ENCODE data around the gene SLPI. TPM values are rescaled to one million over a fixed set of nuclear protein-coding genes. Genes with fewer than 3 reads are reported as not detected.

The SLPI gene
- total and polyA plus RNA-seq, 2 of the 13 experiments (the other 11 are each of a cell fraction or from before 2014, with no cell fraction given), result 0.13 TPM; not detected in 1

- intact Hi-C loops (cut with micrococcal nuclease; ENCODE audit: unreplicated experiment) (no loop called here), in situ Hi-C loops (cut with HindIII; ENCODE audit: extremely low pct_ligation_motif_present, low pct_unique_long_range_greater_than_20kb) (no loop called here)
- Histone ChIP-seq H3K4me2 (ENCODE audit: low read depth, low read length) (no peak overlapping the region), H3K9ac (ENCODE audit: insufficient read depth, low read depth, low read length) (no peak overlapping the region), H3K79me2 (ENCODE audit: insufficient read depth, low read length) (no peaks in the 10 kb centered on the region), H3K9me3 (ENCODE audit: low read length) (no peaks in the 10 kb centered on the region), H3K27me3 (ENCODE audit: control insufficient read depth in 1 of 2, insufficient read depth in 2 of 2, low read length in 2 of 2) (0 out of 5 replicates have a peak, but pooled peaks cover 0 to 6% of the 10 kb centered on the region in 2 experiments), H3K4me1 (ENCODE audit: insufficient read depth, low read length) (no peaks in the 10 kb centered on the region), H3K27ac (ENCODE audit: extremely low read length, insufficient read depth, low read length) (no peak overlapping the region), H3K4me3 (replicated peaks in 1 of 3; ENCODE audit: insufficient read depth in 1 of 3, low read depth in 2 of 3, low read length in 3 of 3) (no peak overlapping the region), H3K36me3 (replicated peaks in 1 of 2; ENCODE audit: control insufficient read depth in 1 of 2, insufficient read depth in 2 of 2, low read length in 2 of 2) (no peaks in the 10 kb centered on the region), H2AFZ (ENCODE audit: low read length) (no peak overlapping the region), H4K20me1 (ENCODE audit: insufficient read depth, low read length) (no peaks in the 10 kb centered on the region)
- POLR2A ChIA-PET, result no interaction called here
- ATAC-seq (no peak), FAIRE-seq (no peak), DNase-seq (ENCODE audit: low spot score) (no peak)
- BruUV-seq (replicated peaks), result no TSS peak
- CTCF ChIA-PET (ENCODE audit: low intra/inter-chr PET ratio, low total read pairs), result no interaction called here
- 57% methylated on average over 1 of the region's 1 CpG for WGBS (ENCODE audit: low lambda C conversion rate)
- no peak for TF ChIP-seq ZNF672 (CRISPR knock-in tag; IDR thresholded peaks at IDR 0.05)
- no peak for TF ChIP-seq ZNF296 (CRISPR knock-in tag; conservative IDR thresholded peaks at IDR 0.05)
- TF ChIP-seq MZF1 (CRISPR knock-in tag; IDR thresholded peaks at IDR 0.05; ENCODE audit: borderline replicate concordance), result no peak
- TF ChIP-seq TEAD3 (CRISPR knock-in tag; optimal IDR thresholded peaks at IDR 0.05; ENCODE audit: borderline replicate concordance), result no peak
- no peak for TF ChIP-seq MXD3 (CRISPR knock-in tag; IDR thresholded peaks at IDR 0.05)
- TF ChIP-seq NR3C1 (CRISPR knock-in tag; IDR thresholded peaks at IDR 0.05), result no peak
- TF ChIP-seq HNRNPH1 (optimal IDR thresholded peaks at IDR 0.05; ENCODE audit: low read depth, low read length), result no peak
- no peak for TF ChIP-seq AFF4 (CRISPR knock-in tag; IDR thresholded peaks at IDR 0.05)
- no peak for TF ChIP-seq CSRNP2 (CRISPR knock-in tag; conservative IDR thresholded peaks at IDR 0.05; ENCODE audit: low read depth)
- no peak for TF ChIP-seq JUNB (CRISPR knock-in tag; IDR thresholded peaks at IDR 0.05; ENCODE audit: borderline replicate concordance)
- no peak for TF ChIP-seq ZNF20 (CRISPR knock-in tag; IDR thresholded peaks at IDR 0.05)
- TF ChIP-seq ZNF570 (CRISPR knock-in tag; IDR thresholded peaks at IDR 0.05; ENCODE audit: borderline replicate concordance), result no peak
- TF ChIP-seq ZFY (CRISPR knock-in tag; IDR thresholded peaks at IDR 0.05), result no peak
- no peak for TF ChIP-seq ZNF3 (CRISPR knock-in tag; IDR thresholded peaks at IDR 0.05)
- no peak for TF ChIP-seq AKNA (CRISPR knock-in tag; IDR thresholded peaks at IDR 0.05; ENCODE audit: borderline replicate concordance)
Observed at GRCh38 chr20:45209924-45210323, 44.4 kb downstream of the SLPI start.
